ENCODE results near the gene ZDHHC8. TPM values are rescaled to one million over a fixed set of nuclear protein-coding genes. Genes with fewer than 3 reads are reported as not detected.

ZDHHC8 gene
- total and polyA plus RNA-seq, 2 donors = 3.5 to 38.8 TPM

GRCh38 chr22:20107471-20107901 lies 24.1 kb upstream of the ZDHHC8 start:
- no peak for DNase-seq (ENCODE audit: extremely low spot score)
- no peak overlapping the region for H3K4me3 ChIP-seq (ENCODE audit: low read depth, low read length)
- WGBS = 92% methylated on average over 7 of the region's 7 CpGs
- peaks cover 11% of the 10 kb centered on the region for H3K36me3 ChIP-seq (ENCODE audit: insufficient read depth)
- H3K27ac ChIP-seq (ENCODE audit: low read depth) = no peak overlapping the region
- H3K4me1 ChIP-seq (ENCODE audit: insufficient read depth) = no peaks in the 10 kb centered on the region

GRCh38 chr22:20107951-20108756 lies 23.4 kb upstream of the ZDHHC8 start:
- no peak overlapping the region for H3K27ac ChIP-seq (ENCODE audit: low read depth)
- no peak overlapping the region for H3K4me3 ChIP-seq (ENCODE audit: low read depth, low read length)
- no peak for DNase-seq (ENCODE audit: extremely low spot score)
- H3K36me3 ChIP-seq (ENCODE audit: insufficient read depth) = peaks cover 11% of the 10 kb centered on the region
- WGBS = 82% methylated on average over 13 of the region's 13 CpGs
- no peaks in the 10 kb centered on the region for H3K4me1 ChIP-seq (ENCODE audit: insufficient read depth)

GRCh38 chr22:20108757-20109230 lies 22.8 kb upstream of the ZDHHC8 start:
- Histone ChIP-seq H3K4me1 (ENCODE audit: insufficient read depth) (no peaks in the 10 kb centered on the region), H3K36me3 (ENCODE audit: insufficient read depth) (peaks cover 11% of the 10 kb centered on the region), H3K4me3 (ENCODE audit: low read depth, low read length) (no peak overlapping the region), H3K27ac (ENCODE audit: low read depth) (no peak overlapping the region)
- no peak for DNase-seq (ENCODE audit: extremely low spot score)
- WGBS = 90% methylated on average over 12 of the region's 12 CpGs

GRCh38 chr22:20109411-20110358 lies 21.9 kb upstream of the ZDHHC8 start:
- no peaks in the 10 kb centered on the region for H3K4me1 ChIP-seq (ENCODE audit: insufficient read depth)
- no peak for DNase-seq (ENCODE audit: extremely low spot score)
- no peak overlapping the region for H3K4me3 ChIP-seq (ENCODE audit: low read depth, low read length)
- no peak overlapping the region for H3K27ac ChIP-seq (ENCODE audit: low read depth)
- 83% methylated on average over 23 of the region's 23 CpGs for WGBS
- peaks cover 11% of the 10 kb centered on the region for H3K36me3 ChIP-seq (ENCODE audit: insufficient read depth)

GRCh38 chr22:20110359-20110985 lies 21.1 kb upstream of the ZDHHC8 start:
- WGBS = 85% methylated on average over 9 of the region's 9 CpGs
- peaks cover 11% of the 10 kb centered on the region for H3K36me3 ChIP-seq (ENCODE audit: insufficient read depth)
- H3K4me3 ChIP-seq (ENCODE audit: low read depth, low read length) = no peak overlapping the region
- H3K4me1 ChIP-seq (ENCODE audit: insufficient read depth) = no peaks in the 10 kb centered on the region
- no peak overlapping the region for H3K27ac ChIP-seq (ENCODE audit: low read depth)
- DNase-seq (ENCODE audit: extremely low spot score) = no peak

GRCh38 chr22:20111045-20111688 lies 20.4 kb upstream of the ZDHHC8 start:
- H3K27ac ChIP-seq (ENCODE audit: low read depth) = no peak overlapping the region
- no peak overlapping the region for H3K4me3 ChIP-seq (ENCODE audit: low read depth, low read length)
- 61% methylated on average over 14 of the region's 14 CpGs for WGBS
- no peak for DNase-seq (ENCODE audit: extremely low spot score)
- no peaks in the 10 kb centered on the region for H3K4me1 ChIP-seq (ENCODE audit: insufficient read depth)
- peaks cover 8% of the 10 kb centered on the region for H3K36me3 ChIP-seq (ENCODE audit: insufficient read depth)

- H3K4me3 ChIP-seq (ENCODE audit: low read depth, low read length) = no peak overlapping the region
- H3K4me1 ChIP-seq (ENCODE audit: insufficient read depth) = no peaks in the 10 kb centered on the region
- H3K27ac ChIP-seq (ENCODE audit: low read depth) = no peak overlapping the region
- 72% methylated on average over 7 of the region's 7 CpGs for WGBS
- DNase-seq (ENCODE audit: extremely low spot score) = no peak
- peaks cover 7% of the 10 kb centered on the region for H3K36me3 ChIP-seq (ENCODE audit: insufficient read depth)
Measured at GRCh38 chr22:20111689-20112622, 19.6 kb upstream of the ZDHHC8 start.

GRCh38 chr22:20112623-20113511 lies 18.7 kb upstream of the ZDHHC8 start:
- Histone ChIP-seq H3K4me3 (ENCODE audit: low read depth, low read length) (no peak overlapping the region), H3K27ac (ENCODE audit: low read depth) (no peak overlapping the region), H3K4me1 (ENCODE audit: insufficient read depth) (no peaks in the 10 kb centered on the region), H3K36me3 (ENCODE audit: insufficient read depth) (peaks cover 4% of the 10 kb centered on the region)
- WGBS = 84% methylated on average over 26 of the region's 26 CpGs
- DNase-seq (ENCODE audit: extremely low spot score) = no peak

GRCh38 chr22:20113551-20114310 lies 17.9 kb upstream of the ZDHHC8 start:
- Histone ChIP-seq H3K4me3 (ENCODE audit: low read depth, low read length) (no peak overlapping the region), H3K27ac (ENCODE audit: low read depth) (no peak overlapping the region), H3K36me3 (ENCODE audit: insufficient read depth) (peaks cover 4% of the 10 kb centered on the region), H3K4me1 (ENCODE audit: insufficient read depth) (no peaks in the 10 kb centered on the region)
- DNase-seq (ENCODE audit: extremely low spot score) = no peak
- 90% methylated on average over 19 of the region's 19 CpGs for WGBS

GRCh38 chr22:20114506-20115475 lies 16.8 kb upstream of the ZDHHC8 start:
- Histone ChIP-seq H3K36me3 (ENCODE audit: insufficient read depth) (no peaks in the 10 kb centered on the region), H3K4me3 (ENCODE audit: low read depth, low read length) (no peak overlapping the region), H3K27ac (ENCODE audit: low read depth) (no peak overlapping the region), H3K4me1 (ENCODE audit: insufficient read depth) (no peaks in the 10 kb centered on the region)
- DNase-seq (ENCODE audit: extremely low spot score) = no peak
- WGBS = 91% methylated on average over 36 of the region's 36 CpGs
